NCI-H2107 treated with DMSO at 0.1 percent for 48 hours (cell line): ENCODE results near the gene ZNF202.
"Not testable (repeated sequence)": the region's sequence is repeated elsewhere in the genome, so short reads cannot be mapped to it uniquely, and the experiment has no call there.

Experiments used
- DNase-seq: peaks from one replicate; lab custom pipeline; 2025; ENCODE audit not compliant: unreplicated experiment; lab: John Stamatoyannopoulos, UW

The ZNF202 gene

DNA sequence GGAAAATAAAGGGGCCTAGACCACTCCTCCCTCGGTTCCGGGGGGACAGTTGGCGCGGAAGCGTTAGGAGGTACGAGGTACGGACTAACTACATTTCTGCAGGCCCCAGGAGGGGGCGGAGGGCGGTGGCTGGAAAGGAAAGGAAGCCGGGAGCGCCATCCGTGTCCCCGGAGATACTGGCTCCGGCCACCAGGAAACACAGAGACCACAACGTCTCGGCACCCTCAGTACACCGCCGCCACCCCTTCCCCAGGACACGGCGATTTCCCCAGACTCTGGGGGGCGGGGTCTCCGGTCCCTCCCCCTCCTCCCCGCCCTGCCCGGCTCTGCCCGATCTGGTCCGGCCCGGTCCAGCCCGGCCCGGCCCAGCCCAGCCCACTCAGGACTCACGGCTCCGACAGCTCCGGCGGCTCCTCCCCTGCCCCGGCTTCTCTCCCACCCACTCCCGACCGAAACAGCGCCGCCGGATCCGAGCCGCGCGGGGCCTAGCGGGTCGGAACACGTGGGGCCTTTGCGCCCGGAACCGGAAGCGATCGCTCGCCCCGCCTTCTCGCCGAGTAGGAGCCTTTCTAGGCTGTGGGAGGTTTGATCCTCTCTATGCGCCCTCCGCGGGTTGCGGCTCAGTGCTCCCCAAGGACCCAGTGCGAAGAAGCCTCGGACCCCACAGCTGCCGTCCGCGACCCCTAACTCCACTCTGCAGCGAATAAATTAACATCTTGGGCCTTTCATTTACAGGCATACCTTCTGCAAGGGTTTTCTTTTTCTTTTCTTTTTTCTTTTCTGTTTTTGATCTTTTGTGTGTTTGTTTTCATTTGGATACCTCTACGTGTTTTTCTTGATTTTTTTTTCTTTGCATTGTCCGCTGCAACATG, at the start of gene ZNF202:
ZNF202 (minus strand) TSS at position 502 of the 872 bp plus-strand sequence. CDS start 10,772 bp downstream, outside the sequence.
- peak; percentile 60 for DNase-seq

GRCh38 chr11:123783536-123783935, 42.1 kb upstream of the ZNF202 start:
- no peak for DNase-seq

GRCh38 chr11:123778511-123778910, 37.1 kb upstream of the ZNF202 start:
- DNase-seq = no peak

DNA sequence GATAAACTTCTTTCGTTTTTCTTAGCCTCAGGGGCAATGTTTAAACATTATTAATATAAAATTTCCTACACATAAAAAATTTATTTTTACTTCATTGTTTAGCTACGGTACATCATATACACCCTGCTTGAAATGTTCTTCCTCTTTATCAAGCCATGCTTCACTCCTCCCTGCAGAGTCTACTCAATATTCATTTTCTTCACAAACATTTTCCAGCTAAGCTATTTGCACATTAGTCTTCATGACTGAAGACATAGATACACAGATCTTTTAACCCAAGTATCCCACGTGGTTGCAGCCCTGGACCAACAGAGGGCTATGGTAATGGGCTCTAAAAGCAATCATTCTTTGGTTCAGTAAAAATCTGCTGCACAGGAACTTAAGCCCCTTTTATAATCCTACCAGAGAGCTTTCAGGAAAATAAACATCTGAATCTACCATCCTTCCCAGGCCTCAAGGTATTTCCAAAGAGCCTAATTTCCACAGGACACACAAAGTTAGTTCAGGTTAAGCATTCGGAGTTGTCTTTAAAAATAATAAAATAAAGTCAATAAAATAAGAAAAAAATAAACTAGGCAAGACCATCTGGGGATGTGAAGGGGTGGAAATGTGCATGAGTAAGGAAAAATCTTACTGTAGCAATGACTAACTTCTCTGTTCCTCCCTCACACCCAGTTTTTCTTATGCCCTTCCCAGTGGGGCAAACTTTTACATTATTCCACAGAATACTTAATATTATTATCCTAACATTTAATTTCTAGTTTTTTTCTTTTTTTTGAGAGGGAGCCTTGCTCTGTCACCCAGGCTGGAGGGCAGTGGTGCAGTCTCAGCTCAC, 34.5 kb upstream of the ZNF202 start:
- DNase-seq = no peak

DNA sequence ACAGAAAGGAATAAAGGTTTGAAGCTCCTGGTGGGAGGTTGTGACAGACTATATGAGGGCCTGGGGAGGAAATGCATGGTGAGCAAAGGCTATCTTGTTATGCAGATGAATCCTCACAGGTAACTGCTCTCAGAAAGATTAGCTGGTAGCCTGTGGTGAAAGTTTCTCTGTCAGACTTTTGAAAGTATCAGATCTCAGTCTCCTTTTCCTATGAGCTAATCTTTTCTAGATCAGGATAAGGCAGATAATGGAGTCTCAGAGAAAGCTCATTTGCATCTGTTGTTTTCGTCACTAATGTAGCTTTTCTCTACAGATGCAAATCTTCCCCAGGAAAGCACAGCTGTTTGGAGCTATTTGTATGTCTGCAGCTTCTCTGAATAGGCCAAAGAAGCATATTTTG, 33.8 kb upstream of the ZNF202 start:
- DNase-seq = no peak

- DNase-seq = no peak
Measured at GRCh38 chr11:123773959-123774358, 32.5 kb upstream of the ZNF202 start.

GRCh38 chr11:123773026-123773425, 31.6 kb upstream of the ZNF202 start:
- no peak for DNase-seq

DNA sequence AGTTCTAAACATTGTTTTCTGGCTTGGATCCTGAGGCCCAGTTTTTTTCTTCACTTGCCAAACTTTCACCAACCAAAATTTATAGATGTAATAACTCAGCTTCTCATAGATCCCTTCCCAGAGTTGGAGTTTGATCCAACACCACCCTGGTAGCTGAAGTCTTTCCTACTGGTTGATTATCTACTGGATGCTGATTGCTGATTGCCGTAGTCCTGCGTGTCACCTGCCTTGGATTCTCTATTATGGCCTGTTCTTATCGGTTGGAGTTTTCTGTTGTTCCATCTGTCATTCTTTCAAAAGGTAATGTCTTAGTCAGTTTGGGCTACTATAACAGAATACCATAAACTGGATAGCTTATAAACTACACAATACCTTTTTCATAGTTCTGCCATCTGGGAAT, 30.2 kb upstream of the ZNF202 start:
- DNase-seq = no peak

- no peak for DNase-seq
Measured at GRCh38 chr11:123770712-123771111, 29.3 kb upstream of the ZNF202 start.

DNA sequence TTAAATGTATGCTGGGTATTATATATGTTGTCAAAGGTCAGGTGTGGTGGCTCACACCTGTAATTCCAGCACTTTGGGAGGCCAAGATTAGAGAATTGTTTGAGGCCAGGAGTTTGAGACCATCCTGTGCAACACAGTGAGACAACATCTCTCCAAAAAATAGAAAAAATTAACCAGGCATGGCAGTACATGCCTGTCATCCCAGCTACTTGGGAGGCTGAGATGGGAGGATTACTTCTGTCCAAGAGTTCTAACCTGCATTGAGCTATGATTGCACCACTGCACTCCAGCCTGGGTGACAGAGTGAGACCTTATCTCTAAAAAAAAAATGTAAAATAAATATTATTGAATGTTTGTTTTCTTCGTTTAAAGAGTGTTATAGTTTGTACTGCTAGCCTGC, 24.1 kb upstream of the ZNF202 start:
- DNase-seq = no peak

GRCh38 chr11:123762422-123762821, 21.0 kb upstream of the ZNF202 start:
- no peak for DNase-seq

- DNase-seq = no peak
Measured at GRCh38 chr11:123760894-123761293, 19.4 kb upstream of the ZNF202 start.

GRCh38 chr11:123757976-123758375, 16.5 kb upstream of the ZNF202 start:
- no peak for DNase-seq

DNA sequence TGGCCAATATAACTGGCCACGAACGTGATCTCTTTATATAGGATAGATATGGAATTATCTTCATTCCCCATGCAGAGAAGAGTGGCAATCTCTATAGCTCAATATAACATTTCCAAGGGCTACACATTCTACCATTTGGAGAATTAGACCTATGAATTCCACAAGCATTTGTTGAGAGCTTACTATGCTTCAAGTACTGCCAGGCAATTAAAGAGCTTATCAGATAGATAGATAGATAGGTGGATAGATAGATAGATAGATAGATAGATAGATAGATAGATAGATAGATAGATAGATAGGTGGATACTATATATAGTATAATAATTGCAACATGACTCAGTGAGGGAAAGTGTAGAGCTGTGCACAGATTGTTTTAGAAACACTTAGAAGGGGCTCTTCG, 14.4 kb upstream of the ZNF202 start:
- DNase-seq = no peak

DNA sequence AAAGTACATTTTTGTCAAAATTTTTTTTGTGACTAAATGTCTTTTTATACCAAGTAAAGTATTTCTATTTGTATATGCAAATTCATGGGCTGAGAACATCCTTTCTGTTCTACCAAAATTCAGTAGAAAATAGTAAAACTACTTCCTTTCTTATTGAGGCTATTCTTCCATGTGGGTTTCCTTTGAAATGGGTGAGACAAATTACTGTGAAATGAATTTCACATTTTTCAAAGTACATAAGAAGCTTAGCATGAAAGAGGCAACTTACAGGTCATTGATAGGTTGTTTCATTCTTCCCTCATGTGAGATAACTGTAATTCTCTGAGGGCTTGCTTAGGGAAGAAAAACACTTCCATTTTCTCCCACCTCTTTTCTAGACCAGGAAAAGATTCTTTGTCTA, 13.9 kb upstream of the ZNF202 start:
- no peak for DNase-seq

DNA sequence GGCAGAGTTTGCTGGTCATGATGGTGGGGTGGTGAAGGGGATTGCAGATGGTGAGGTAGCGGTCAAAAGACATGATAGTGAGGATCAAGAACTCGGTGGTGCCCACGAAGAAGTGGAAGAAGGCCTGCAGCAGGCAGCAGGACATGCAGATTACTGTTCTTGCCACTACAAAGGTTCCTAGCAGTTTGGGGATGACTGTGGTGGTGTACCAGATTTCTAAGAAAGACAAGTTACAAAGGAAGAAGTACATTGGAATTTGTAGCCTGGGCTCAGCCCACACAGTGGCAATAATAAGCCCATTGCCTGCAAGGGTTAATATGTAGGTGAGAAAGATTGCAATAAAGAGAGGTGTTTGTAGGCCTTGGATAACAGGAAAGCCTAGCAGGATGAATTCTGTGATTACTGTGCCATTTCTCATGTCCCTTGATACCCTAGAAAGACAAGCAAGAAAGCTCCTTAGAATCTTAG, 12.7 kb upstream of the ZNF202 start, which contains the start of gene OR6X1:
OR6X1 (minus strand) TSS at position 418 of the 468 bp plus-strand sequence; CDS start at position 418, 0 bp downstream.
- no peak for DNase-seq

DNA sequence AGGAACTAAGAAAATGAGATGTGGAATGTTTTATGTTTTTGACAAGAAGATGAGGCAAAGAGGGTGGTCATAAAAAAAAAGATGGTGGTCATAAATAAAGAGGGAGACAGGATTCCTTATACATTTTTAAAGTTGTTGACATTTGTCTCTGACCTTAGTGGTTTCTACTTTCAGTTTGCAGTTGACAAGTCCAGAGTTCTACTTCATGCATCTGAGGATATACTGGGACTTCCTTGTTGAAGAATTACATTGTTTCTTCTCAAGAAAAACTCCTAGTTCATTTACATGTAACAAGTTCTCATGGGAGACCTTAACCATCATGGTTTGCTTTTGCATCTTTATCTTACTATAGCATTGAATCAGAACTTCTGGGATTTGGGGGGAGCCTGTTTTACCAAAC, 11.7 kb upstream of the ZNF202 start:
- DNase-seq = no peak

- DNase-seq = no peak
Measured at GRCh38 chr11:123751781-123752180, 10.3 kb upstream of the ZNF202 start.

DNA sequence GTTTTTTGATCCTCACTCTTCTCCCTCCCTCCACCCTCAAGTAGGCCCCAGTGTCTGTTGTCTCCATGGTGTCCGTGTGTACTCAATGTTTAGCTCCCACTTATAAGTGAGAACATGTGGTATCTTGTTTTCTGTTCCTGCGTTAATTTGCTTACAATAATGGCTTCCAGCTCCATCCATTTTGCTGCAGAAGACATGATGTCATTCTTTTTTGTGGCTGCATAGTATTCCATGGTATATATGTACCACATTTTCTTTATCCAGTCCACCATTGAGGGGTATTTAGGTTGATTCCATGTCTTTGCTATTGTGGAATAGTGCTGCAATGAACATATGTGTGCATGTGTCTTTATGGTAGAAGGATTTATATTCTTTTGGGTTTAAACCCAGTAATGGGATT, 6.9 kb upstream of the ZNF202 start:
- not testable (repeated sequence) for DNase-seq

GRCh38 chr11:123745764-123746451, 4.4 kb upstream of the ZNF202 start:
- no peak for DNase-seq

DNA sequence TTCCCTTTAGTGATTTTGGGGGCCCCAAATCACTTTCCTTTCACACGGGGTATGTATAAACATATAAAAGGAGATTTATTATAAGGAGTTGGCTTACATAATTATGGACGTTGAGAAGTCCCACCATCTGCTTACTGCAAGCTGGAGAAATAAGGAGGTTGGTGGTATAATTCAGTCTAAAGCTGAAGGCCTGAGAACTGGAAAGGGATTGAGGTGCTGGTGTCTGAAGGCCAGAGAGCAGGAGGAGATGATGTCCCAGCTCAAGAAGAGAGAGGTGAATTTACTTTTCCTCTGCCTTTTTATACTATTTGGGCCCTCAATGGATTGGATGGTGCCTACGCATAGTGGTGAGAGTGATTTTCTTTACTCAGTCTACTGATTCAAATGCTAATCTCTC, 1.3 kb upstream of the ZNF202 start:
- no peak for DNase-seq
